NT2/D1 (cell line): ENCODE results near the gene ENSA.
"Not testable (repeated sequence)": the region's sequence is repeated elsewhere in the genome, so short reads cannot be mapped to it uniquely, and the experiment has no call there.

Source experiments
- SUZ12 ChIP-seq: IDR thresholded peaks from 2 replicates; pipeline ENCODE4 v1.6.1; 2011; ENCODE audit not compliant: insufficient read length, insufficient read depth; ENCODE audit errors: extremely low read depth
- YY1 ChIP-seq: IDR thresholded peaks from 2 replicates; pipeline ENCODE4 v1.6.1; 2011; ENCODE audit not compliant: insufficient read length, insufficient read depth
- ZNF274 ChIP-seq: IDR thresholded peaks from 2 replicates; pipeline ENCODE4 v1.6.1; 2011; ENCODE audit warnings: mild to moderate bottlenecking, low read depth, low read length

DNA sequence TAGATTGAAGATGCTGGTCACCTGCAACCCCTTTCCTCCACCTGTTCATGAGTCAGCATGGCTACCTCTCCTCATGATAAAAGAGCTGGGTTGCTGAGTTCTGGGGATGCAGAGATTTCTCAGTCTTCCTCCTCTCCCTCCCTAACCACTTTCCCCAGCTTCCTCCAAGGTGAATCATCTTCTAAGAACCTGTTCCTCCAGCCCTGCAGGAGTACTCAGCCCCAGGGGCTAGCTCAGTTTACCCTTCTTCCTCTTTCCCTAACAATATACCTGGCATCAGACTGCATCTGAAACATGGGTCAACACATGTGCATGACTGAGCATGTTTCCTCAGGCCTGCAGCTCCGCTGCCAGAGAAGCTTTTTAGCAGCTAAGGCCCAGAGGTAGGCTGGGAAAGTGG lies 5.3 kb downstream of the ENSA start:
- TF ChIP-seq SUZ12, YY1, ZNF274: not testable (repeated sequence)
